PFSK-1 (cell line): ENCODE data around the gene MAP2K7.

Source experiments
- FOXP2 ChIP-seq: optimal IDR thresholded peaks from 2 replicates; pipeline ENCODE3; 2011; ENCODE audit warnings: borderline replicate concordance, control low read depth, inconsistent platforms; ENCODE audit not compliant: insufficient read depth; ENCODE audit errors: extremely low read length, extremely low read depth
- POLR2AphosphoS5 ChIP-seq: IDR thresholded peaks from 2 replicates; pipeline ENCODE4 v1.6.1; 2012; ENCODE audit warnings: low read depth, mild to moderate bottlenecking, control low read depth, low read length, moderate library complexity
- REST ChIP-seq, 2 experiments: IDR thresholded peaks; 2 replicates each; pipeline versions ENCODE4 v1.6.1 to v1.8.0; 2011 to 2012; ENCODE audit warnings: low read depth in 2 of 2, low read length in 2 of 2, control low read depth in 1 of 2, inconsistent platforms in 1 of 2, mild to moderate bottlenecking in 1 of 2, moderate library complexity in 1 of 2; ENCODE audit not compliant: insufficient read depth in 1 of 2
- SIN3A ChIP-seq: IDR thresholded peaks from 2 replicates; pipeline ENCODE4 v1.6.1; 2012; ENCODE audit warnings: mild to moderate bottlenecking, low read length, moderate library complexity, borderline replicate concordance; ENCODE audit not compliant: insufficient read depth
- TAF1 ChIP-seq: IDR thresholded peaks from 2 replicates; pipeline ENCODE4 v1.6.1; 2012; ENCODE audit warnings: low read length, control low read depth, borderline replicate concordance; ENCODE audit not compliant: insufficient read depth

DNA sequence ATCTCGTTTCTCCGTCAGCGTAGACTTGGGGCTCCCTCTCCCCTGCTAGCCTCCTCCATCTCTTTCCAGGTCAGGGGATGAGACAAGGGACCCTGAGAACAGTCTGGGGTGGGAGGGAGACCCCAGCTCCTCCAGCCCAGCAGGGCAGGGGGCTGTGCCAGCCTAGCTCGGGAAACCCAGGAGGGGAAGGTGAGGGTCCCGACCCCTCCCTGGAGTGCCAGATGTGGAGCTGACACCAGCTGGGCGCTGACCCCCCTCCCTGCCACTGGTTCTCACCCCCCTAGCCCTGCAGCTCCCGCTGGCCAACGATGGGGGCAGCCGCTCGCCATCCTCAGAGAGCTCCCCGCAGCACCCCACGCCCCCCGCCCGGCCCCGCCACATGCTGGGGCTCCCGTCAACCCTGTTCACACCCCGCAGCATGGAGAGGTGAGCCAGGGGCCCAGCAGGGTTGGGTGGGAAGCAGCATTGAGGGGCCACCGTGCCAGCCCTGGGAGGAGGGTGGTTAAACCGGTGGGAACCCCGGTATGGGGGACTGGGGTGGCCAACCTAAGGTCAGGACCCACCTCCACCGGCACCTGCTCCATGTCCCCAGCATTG is 5.9 kb downstream of the MAP2K7 start:
- TF ChIP-seq POLR2AphosphoS5 (no peak), TAF1 (no peak), SIN3A (no peak), REST (IDR thresholded peaks at IDR 0.05; ENCODE audit: insufficient read depth in 1 of 2, low read depth in 2 of 2, low read length in 2 of 2) (no peak), FOXP2 (no peak)
